Skeletal muscle tissue (tissue), 4 donors: Measurements from ENCODE around the gene C1orf74. TPM values are rescaled to one million over a fixed set of nuclear protein-coding genes. Genes with fewer than 3 reads are reported as not detected.
A peak's percentile ranks its signal among the peaks of the same experiment; 100 is the strongest.

ENCODE experiments used
- H3K27ac ChIP-seq: one replicate; pipeline ENCODE4 v1.7.0; 2013; ENCODE audit warnings: mild to moderate bottlenecking, low read depth, low read length, inconsistent platforms
- H3K27me3 ChIP-seq, 3 donors: one replicate each; pipeline ENCODE4 v1.7.0; 2013; ENCODE audit warnings: low read length in 3 of 3; ENCODE audit not compliant: control insufficient read depth in 3 of 3, insufficient read depth in 3 of 3
- H3K36me3 ChIP-seq, 3 donors: one replicate each; pipeline ENCODE4 v1.7.0; 2013; ENCODE audit warnings: low read length in 3 of 3; ENCODE audit not compliant: control insufficient read depth in 3 of 3, insufficient read depth in 3 of 3
- H3K4me1 ChIP-seq, 3 donors: one replicate each; pipeline ENCODE4 v1.7.0; 2013; ENCODE audit warnings: low read length in 3 of 3, mild to moderate bottlenecking in 3 of 3; ENCODE audit not compliant: control insufficient read depth in 3 of 3, insufficient read depth in 3 of 3
- H3K4me3 ChIP-seq, 3 donors: one replicate each; pipeline ENCODE4 v1.7.0; 2013; ENCODE audit warnings: low read length in 3 of 3
- H3K9ac ChIP-seq, 3 donors: one replicate each; pipeline ENCODE4 v1.7.0; 2013; ENCODE audit warnings: low read length in 3 of 3, mild to moderate bottlenecking in 3 of 3, moderate library complexity in 2 of 3, low read depth in 1 of 3
- H3K9me3 ChIP-seq, 3 donors: one replicate each; pipeline ENCODE4 v1.7.0; 2013; ENCODE audit warnings: low read length in 3 of 3; ENCODE audit not compliant: control insufficient read depth in 3 of 3
- total RNA-seq: library from RNA; depleted of rRNA; stranded (reverse); fragments of >200 nt; gene quantifications from one replicate; pipeline ENCODE4 v1.2.3, GENCODE V29; 2014
- donor health status: Osteomylitis.

Gene C1orf74
- total RNA-seq, 1 donor from 2014 or later: 3.7 TPM

- Histone ChIP-seq H3K27me3 (peaks cover 8 to 15% (median 10%) of the 10 kb centered on the region in 3 donors), H3K4me1 (peaks cover 0 to 3% (median 3%) of the 10 kb centered on the region in 3 donors), H3K36me3 (no peaks in the 10 kb centered on the region), H3K27ac (no peak overlapping the region), H3K4me3 (no peak overlapping the region), H3K9me3 (no peaks in the 10 kb centered on the region), H3K9ac (no peak overlapping the region)
Observed at GRCh38 chr1:209791920-209792319, 7.6 kb upstream of the C1orf74 start.

- Histone ChIP-seq H3K4me3 (no peak overlapping the region), H3K27ac (no peak overlapping the region), H3K27me3 (peaks cover 8 to 15% (median 10%) of the 10 kb centered on the region in 3 donors), H3K4me1 (peaks cover 0 to 3% (median 3%) of the 10 kb centered on the region in 3 donors), H3K9ac (no peak overlapping the region), H3K36me3 (no peaks in the 10 kb centered on the region), H3K9me3 (no peaks in the 10 kb centered on the region)
Observed at GRCh38 chr1:209790286-209791193, 6.2 kb upstream of the C1orf74 start.

- Histone ChIP-seq H3K9me3 (no peaks in the 10 kb centered on the region), H3K4me3 (no peak overlapping the region), H3K36me3 (no peaks in the 10 kb centered on the region), H3K27ac (no peak overlapping the region), H3K27me3 (peaks cover 8 to 10% (median 10%) of the 10 kb centered on the region in 3 donors), H3K9ac (no peak overlapping the region), H3K4me1 (peaks cover 3 to 8% (median 5%) of the 10 kb centered on the region in 3 donors)
Observed at GRCh38 chr1:209789245-209789644, 4.9 kb upstream of the C1orf74 start.

GRCh38 chr1:209787551-209787950 lies 3.2 kb upstream of the C1orf74 start:
- Histone ChIP-seq H3K27ac (no peak overlapping the region), H3K27me3 (peaks cover 8 to 10% (median 10%) of the 10 kb centered on the region in 3 donors), H3K9ac (no peak overlapping the region), H3K4me3 (no peak overlapping the region), H3K36me3 (no peaks in the 10 kb centered on the region), H3K9me3 (no peaks in the 10 kb centered on the region), H3K4me1 (peaks cover 11 to 22% (median 13%) of the 10 kb centered on the region in 3 donors)

- Histone ChIP-seq H3K9ac (no peak overlapping the region), H3K9me3 (no peaks in the 10 kb centered on the region), H3K36me3 (peaks cover 0 to 1% (median 0%) of the 10 kb centered on the region in 3 donors), H3K4me3 (no peak overlapping the region), H3K27ac (no peak overlapping the region), H3K4me1 (peaks cover 11 to 23% (median 13%) of the 10 kb centered on the region in 3 donors), H3K27me3 (peaks cover 3 to 6% (median 6%) of the 10 kb centered on the region in 3 donors)
Observed at GRCh38 chr1:209786146-209786545, 1.8 kb upstream of the C1orf74 start.

GRCh38 chr1:209785592-209785991 lies 1.2 kb upstream of the C1orf74 start:
- Histone ChIP-seq H3K9ac (no peak overlapping the region), H3K36me3 (peaks cover 0 to 3% (median 0%) of the 10 kb centered on the region in 3 donors), H3K9me3 (no peaks in the 10 kb centered on the region), H3K4me3 (no peak overlapping the region), H3K27me3 (peaks cover 2 to 6% (median 4%) of the 10 kb centered on the region in 3 donors), H3K27ac (no peak overlapping the region), H3K4me1 (peaks cover 11 to 23% (median 13%) of the 10 kb centered on the region in 3 donors)

- Histone ChIP-seq H3K27ac (no peak overlapping the region), H3K9me3 (no peaks in the 10 kb centered on the region), H3K4me1 (peaks cover 11 to 23% (median 13%) of the 10 kb centered on the region in 3 donors), H3K9ac (peak overlapping the region; percentile 78 to 92 (median 92)), H3K27me3 (peaks cover 0 to 3% (median 0%) of the 10 kb centered on the region in 3 donors), H3K36me3 (peaks cover 0 to 3% (median 0%) of the 10 kb centered on the region in 3 donors), H3K4me3 (peak overlapping the region; percentile 71 to 95 (median 87))
Observed at GRCh38 chr1:209783386-209783785, 973 bp downstream of the C1orf74 start.

- Histone ChIP-seq H3K36me3 (peaks cover 0 to 3% (median 0%) of the 10 kb centered on the region in 3 donors), H3K27me3 (no peaks in the 10 kb centered on the region), H3K9ac (no peak overlapping the region), H3K9me3 (no peaks in the 10 kb centered on the region), H3K4me1 (peaks cover 10 to 20% (median 11%) of the 10 kb centered on the region in 3 donors), H3K4me3 (no peak overlapping the region), H3K27ac (no peak overlapping the region)
Observed at GRCh38 chr1:209780268-209780667, 4.1 kb downstream of the C1orf74 start.

GRCh38 chr1:209778102-209778501 lies 6.3 kb downstream of the C1orf74 start:
- Histone ChIP-seq H3K4me3 (no peak overlapping the region), H3K9ac (no peak overlapping the region), H3K36me3 (peaks cover 0 to 3% (median 0%) of the 10 kb centered on the region in 3 donors)

GRCh38 chr1:209777587-209777986 lies 6.8 kb downstream of the C1orf74 start:
- Histone ChIP-seq H3K4me1 (peaks cover 0 to 2% (median 0%) of the 10 kb centered on the region in 3 donors), H3K36me3 (peaks cover 0 to 3% (median 0%) of the 10 kb centered on the region in 3 donors)

More at GRCh38 chr1:209778102-209778501, 6.3 kb downstream of the C1orf74 start:
- H3K9me3 ChIP-seq: no peaks in the 10 kb centered on the region
- peaks cover 0 to 7% (median 1%) of the 10 kb centered on the region in 3 donors for H3K4me1 ChIP-seq
- no peak overlapping the region for H3K27ac ChIP-seq
- no peaks in the 10 kb centered on the region for H3K27me3 ChIP-seq

More at GRCh38 chr1:209777587-209777986, 6.8 kb downstream of the C1orf74 start:
- H3K4me3 ChIP-seq: no peak overlapping the region
- no peaks in the 10 kb centered on the region for H3K27me3 ChIP-seq
- H3K9ac ChIP-seq: no peak overlapping the region
- H3K9me3 ChIP-seq: no peaks in the 10 kb centered on the region
- no peak overlapping the region for H3K27ac ChIP-seq
